GM12892 (cell line): Measurements from ENCODE around the gene NEB.

ENCODE experiments used
- POLR2A ChIP-seq: IDR thresholded peaks from 2 replicates; pipeline ENCODE4 v1.6.1; 2011; ENCODE audit warnings: low read depth, low read length, control low read depth
- POLR2AphosphoS5 ChIP-seq: IDR thresholded peaks from 2 replicates; pipeline ENCODE4 v1.6.1; 2011; ENCODE audit warnings: low read depth, low read length, control low read depth

- TF ChIP-seq POLR2A (no peak), POLR2AphosphoS5 (no peak)
Measured at GRCh38 chr2:151733771-151734672, at the start of gene NEB.
